Measurements from ENCODE around the gene IRAK2. TPM values are rescaled to one million over a fixed set of nuclear protein-coding genes. Genes with fewer than 3 reads are reported as not detected.

The IRAK2 gene
- polyA plus RNA-seq, 3 donors: 0.78 to 2.0 (median 1.5) TPM

- no peak for TF ChIP-seq CTCF (IDR thresholded peaks at IDR 0.05)
- Histone ChIP-seq H3K27me3 (ENCODE audit: control insufficient read depth in 2 of 2, insufficient read depth in 2 of 2, low read length in 2 of 2) (no peaks in the 10 kb centered on the region), H3K4me3 (replicated peaks in 1 of 3; ENCODE audit: low read depth in 2 of 3, low read length in 3 of 3) (no peak overlapping the region), H3K27ac (ENCODE audit: low read depth in 1 of 2, low read length in 2 of 2) (no peak overlapping the region), H3K79me2 (ENCODE audit: insufficient read depth, low read length) (no peaks in the 10 kb centered on the region), H3K9me3 (replicated peaks in 1 of 2; ENCODE audit: control insufficient read depth in 1 of 2, insufficient read depth in 1 of 2, low read length in 2 of 2) (no peaks in the 10 kb centered on the region), H3K9ac (ENCODE audit: insufficient read depth, low read length, poor library complexity, severe bottlenecking) (no peak overlapping the region), H2AFZ (ENCODE audit: insufficient read depth, low read depth, low read length, poor library complexity, severe bottlenecking) (no peak overlapping the region), H3K4me2 (replicated peaks; ENCODE audit: extremely low read depth, low read length, poor library complexity, severe bottlenecking) (no peak overlapping the region), H3K36me3 (replicated peaks in 1 of 2; ENCODE audit: control insufficient read depth in 1 of 2, insufficient read depth in 2 of 2, low read length in 2 of 2) (no peaks in the 10 kb centered on the region), H3K4me1 (ENCODE audit: control insufficient read depth in 1 of 2, insufficient read depth in 2 of 2, low read length in 2 of 2) (peaks cover 22 to 40% of the 10 kb centered on the region in 2 donors), H4K20me1 (ENCODE audit: insufficient read depth, low read length) (no peaks in the 10 kb centered on the region)
- Mint-ChIP-seq H3K4me1 (peaks cover 50% of the 10 kb centered on the region), H3K4me3 (no peak overlapping the region), H3K27me3 (ENCODE audit: low read depth in 3 of 3) (peaks cover 0 to 3% (median 0%) of the 10 kb centered on the region in 3 donors), H3K36me3 (peaks cover 21 to 28% of the 10 kb centered on the region in 2 donors), H3K27ac (peak overlapping the region in 3 of 7 donors; percentile 21 to 50 (median 26)), H3K9me3 (peaks cover 0 to 1% (median 0%) of the 10 kb centered on the region in 7 donors)
- intact Hi-C loops (cut with micrococcal nuclease): no loop called here
- DNase-seq: no peak
- WGBS (ENCODE audit: insufficient coverage): 100% methylated on average over 1 of the region's 5 CpGs
Observed at GRCh38 chr3:10182950-10183349, 18.2 kb downstream of the IRAK2 start.

- H2AFZ ChIP-seq (ENCODE audit: insufficient read depth, low read depth, low read length, poor library complexity, severe bottlenecking): no peak overlapping the region
- WGBS (ENCODE audit: insufficient coverage): no CpG with 5 or more reads among the region's 2 CpGs
- H3K4me2 ChIP-seq (replicated peaks; ENCODE audit: extremely low read depth, low read length, poor library complexity, severe bottlenecking): no peak overlapping the region
Observed at GRCh38 chr3:10184250-10184649, 19.5 kb downstream of the IRAK2 start.

More at GRCh38 chr3:10184250-10184649, 19.5 kb downstream of the IRAK2 start:
- H3K79me2 ChIP-seq (ENCODE audit: insufficient read depth, low read length): no peaks in the 10 kb centered on the region
- no peak overlapping the region for H3K4me3 ChIP-seq (replicated peaks in 1 of 3; ENCODE audit: low read depth in 2 of 3, low read length in 3 of 3)
- Mint-ChIP-seq H3K4me1 (peaks cover 61% of the 10 kb centered on the region), H3K27ac (peak overlapping the region in 1 of 7 donors; percentile 42), H3K27me3 (ENCODE audit: low read depth in 3 of 3) (peaks cover 0 to 5% (median 0%) of the 10 kb centered on the region in 3 donors), H3K36me3 (peaks cover 15 to 17% of the 10 kb centered on the region in 2 donors), H3K9me3 (peaks cover 0 to 1% (median 0%) of the 10 kb centered on the region in 7 donors), H3K4me3 (no peak overlapping the region)
- H3K36me3 ChIP-seq (replicated peaks in 1 of 2; ENCODE audit: control insufficient read depth in 1 of 2, insufficient read depth in 2 of 2, low read length in 2 of 2): no peaks in the 10 kb centered on the region
- H3K27me3 ChIP-seq (ENCODE audit: control insufficient read depth in 2 of 2, insufficient read depth in 2 of 2, low read length in 2 of 2): no peaks in the 10 kb centered on the region
- DNase-seq: no peak
- no peak for TF ChIP-seq CTCF (IDR thresholded peaks at IDR 0.05)
- intact Hi-C loops (cut with micrococcal nuclease): no loop called here
- no peaks in the 10 kb centered on the region for H4K20me1 ChIP-seq (ENCODE audit: insufficient read depth, low read length)
- peaks cover 32 to 50% of the 10 kb centered on the region in 2 donors for H3K4me1 ChIP-seq (ENCODE audit: control insufficient read depth in 1 of 2, insufficient read depth in 2 of 2, low read length in 2 of 2)
- no peak overlapping the region for H3K9ac ChIP-seq (ENCODE audit: insufficient read depth, low read length, poor library complexity, severe bottlenecking)
- H3K27ac ChIP-seq (ENCODE audit: low read depth in 1 of 2, low read length in 2 of 2): no peak overlapping the region
- H3K9me3 ChIP-seq (replicated peaks in 1 of 2; ENCODE audit: control insufficient read depth in 1 of 2, insufficient read depth in 1 of 2, low read length in 2 of 2): no peaks in the 10 kb centered on the region

Measured in CD14-positive monocyte (primary cell).